HFF-Myc (cell line): ENCODE results near the gene PILRB.
"Not testable (repeated sequence)": the region's sequence is repeated elsewhere in the genome, so short reads cannot be mapped to it uniquely, and the experiment has no call there.

ENCODE experiments used
- DNase-seq: peaks from one replicate; pipeline ENCODE4 v3.0.0-alpha.2; 2011; ENCODE audit warnings: low read depth; ENCODE audit errors: extremely low read depth
- H3K4me3 ChIP-seq: replicated peaks from 2 replicates; pipeline ENCODE4 v1.5.1; 2011; ENCODE audit warnings: low read depth, mild to moderate bottlenecking, control low read depth, low read length
- CTCF ChIP-seq: IDR thresholded peaks from 2 replicates; pipeline ENCODE4 v1.5.1; 2012; ENCODE audit warnings: mild to moderate bottlenecking, low read depth, low read length, control low read depth; ENCODE audit errors: missing control alignments

Gene PILRB

GRCh38 chr7:100373261-100373831, 15.4 kb downstream of the PILRB start, which contains the start of gene PILRA:
Gene PILRA (plus strand): TSS chr7:100373487. CDS start chr7:100373657, 170 bp downstream.
- no peak for DNase-seq
- H3K4me3 ChIP-seq: no peak within 1 kb of the TSS
- no peak for TF ChIP-seq CTCF

- DNase-seq, H3K4me3 ChIP-seq: not testable (repeated sequence)
Measured at GRCh38 chr7:100373870-100374598, 16.1 kb downstream of the PILRB start.

GRCh38 chr7:100374601-100375000, 16.7 kb downstream of the PILRB start:
- H3K4me3 ChIP-seq: no peak overlapping the region
- no peak for DNase-seq
- no peak for TF ChIP-seq CTCF

GRCh38 chr7:100376066-100376465, 18.1 kb downstream of the PILRB start:
- TF ChIP-seq CTCF: no peak
- H3K4me3 ChIP-seq: no peak overlapping the region
- DNase-seq: no peak

GRCh38 chr7:100378114-100378755, 20.3 kb downstream of the PILRB start:
- no peak for TF ChIP-seq CTCF
- DNase-seq: no peak

GRCh38 chr7:100380196-100380595, 22.3 kb downstream of the PILRB start:
- TF ChIP-seq CTCF: no peak
- no peak overlapping the region for H3K4me3 ChIP-seq
- no peak for DNase-seq

More at GRCh38 chr7:100378114-100378755, 20.3 kb downstream of the PILRB start:
- no peak overlapping the region for H3K4me3 ChIP-seq

GRCh38 chr7:100381531-100382233, 23.8 kb downstream of the PILRB start:
- not testable (repeated sequence) for DNase-seq, H3K4me3 ChIP-seq

- H3K4me3 ChIP-seq, DNase-seq: not testable (repeated sequence)
Measured at GRCh38 chr7:100382234-100382853, 24.4 kb downstream of the PILRB start.
